IPS-18c (cell line): ENCODE measurements around the gene EZR.

ENCODE experiments used
- H3K4me3 ChIP-seq: 2 replicates; pipeline ENCODE4 v1.7.0; 2013; ENCODE audit warnings: low read depth, mild to moderate bottlenecking, low read length, moderate library complexity; ENCODE audit not compliant: insufficient read depth
- H3K9me3 ChIP-seq: one replicate; pipeline ENCODE4 v1.6.1; 2013; ENCODE audit warnings: mild to moderate bottlenecking, low read length, moderate library complexity; ENCODE audit not compliant: control insufficient read depth, insufficient read depth

Gene EZR

DNA sequence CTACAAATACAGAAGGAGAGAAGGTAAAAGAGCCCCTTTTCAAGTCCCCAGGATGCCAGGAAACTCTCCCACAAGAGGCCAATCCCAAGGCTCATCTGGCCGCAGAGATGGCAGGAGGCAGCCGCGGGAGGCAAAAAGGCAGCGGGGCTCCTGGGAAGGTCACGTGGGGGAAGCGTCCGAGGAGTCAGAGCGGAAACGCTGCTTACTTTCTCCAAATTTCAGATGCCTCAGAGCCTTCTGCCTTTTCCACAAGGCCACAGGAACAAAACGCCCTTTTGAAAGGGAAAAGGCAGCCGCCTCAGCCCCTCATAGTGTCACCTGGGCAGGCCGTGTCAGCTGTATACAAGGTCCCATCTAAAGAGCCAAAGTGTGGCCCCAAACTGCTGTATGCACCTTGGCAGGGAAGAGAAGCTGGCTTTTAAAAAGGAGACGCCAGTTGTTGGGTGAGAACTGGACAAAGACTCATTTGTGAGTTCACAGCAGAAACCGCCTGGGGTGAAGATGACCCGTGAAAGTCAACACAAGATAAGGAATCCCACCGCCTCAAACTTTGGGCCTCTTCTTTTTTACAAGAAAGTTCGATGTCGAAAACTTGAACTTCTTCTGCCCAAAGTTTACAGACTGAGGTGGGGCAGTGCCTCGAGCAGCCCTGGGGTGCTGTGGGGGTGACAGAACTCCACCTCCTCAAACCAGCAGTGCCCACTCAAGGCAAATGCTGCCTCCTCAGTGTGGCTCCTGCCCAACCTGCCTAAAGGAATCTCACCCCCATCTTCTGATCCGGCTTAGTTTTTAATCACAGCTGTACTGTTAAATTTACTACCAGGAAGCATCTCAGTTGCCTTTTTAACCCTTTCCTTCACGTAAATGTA is 45.4 kb downstream of the EZR start:
- no peaks in the 10 kb centered on the region for H3K9me3 ChIP-seq
- no peak overlapping the region for H3K4me3 ChIP-seq

DNA sequence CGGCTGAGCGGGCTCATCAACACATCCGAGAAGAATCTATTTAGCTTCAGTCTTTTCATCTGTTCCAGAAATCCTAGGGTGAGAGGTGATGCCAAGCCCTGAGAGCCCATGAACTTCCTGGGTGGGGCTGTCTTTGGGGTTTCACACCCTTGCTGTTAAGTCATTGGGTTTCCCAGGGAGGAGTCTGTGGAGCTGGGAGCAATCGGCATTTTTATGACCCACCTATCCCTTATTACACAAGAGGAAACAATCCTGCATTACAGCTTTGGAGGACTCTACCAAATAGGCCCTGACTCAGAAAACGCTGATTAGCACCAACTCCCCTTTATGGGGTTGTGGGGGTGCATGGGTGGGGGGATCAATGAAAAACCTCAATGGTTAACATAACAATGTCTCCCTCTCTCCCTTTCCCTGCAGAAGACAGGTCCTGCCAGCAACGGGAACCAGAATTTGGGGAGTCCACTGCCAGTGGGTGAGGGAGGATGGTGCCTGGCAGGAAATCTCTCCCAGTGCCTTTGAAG is 46.3 kb downstream of the EZR start:
- no peaks in the 10 kb centered on the region for H3K9me3 ChIP-seq
- no peak overlapping the region; the same call in 1 of the 2 replicates for H3K4me3 ChIP-seq

DNA sequence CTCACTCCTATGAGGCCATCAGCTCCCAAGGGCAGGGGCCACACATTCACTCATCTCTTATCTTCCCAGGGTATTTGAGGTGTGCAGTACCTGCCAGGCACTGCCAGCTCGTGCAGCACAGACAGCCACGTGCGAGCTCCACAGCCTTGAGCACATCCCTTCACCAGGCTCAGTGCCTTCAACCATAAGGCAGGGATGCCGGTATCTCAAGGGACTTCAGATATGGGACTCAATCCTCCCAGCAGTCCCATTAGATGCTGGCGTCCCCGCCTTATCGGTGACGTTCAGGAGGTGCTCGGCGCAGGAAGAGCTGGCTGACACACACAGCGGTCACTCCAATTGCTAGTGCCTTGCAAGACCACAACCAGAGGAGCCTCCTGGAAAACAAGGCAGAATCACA is 47.0 kb downstream of the EZR start:
- no peak overlapping the region for H3K4me3 ChIP-seq
- no peaks in the 10 kb centered on the region for H3K9me3 ChIP-seq

DNA sequence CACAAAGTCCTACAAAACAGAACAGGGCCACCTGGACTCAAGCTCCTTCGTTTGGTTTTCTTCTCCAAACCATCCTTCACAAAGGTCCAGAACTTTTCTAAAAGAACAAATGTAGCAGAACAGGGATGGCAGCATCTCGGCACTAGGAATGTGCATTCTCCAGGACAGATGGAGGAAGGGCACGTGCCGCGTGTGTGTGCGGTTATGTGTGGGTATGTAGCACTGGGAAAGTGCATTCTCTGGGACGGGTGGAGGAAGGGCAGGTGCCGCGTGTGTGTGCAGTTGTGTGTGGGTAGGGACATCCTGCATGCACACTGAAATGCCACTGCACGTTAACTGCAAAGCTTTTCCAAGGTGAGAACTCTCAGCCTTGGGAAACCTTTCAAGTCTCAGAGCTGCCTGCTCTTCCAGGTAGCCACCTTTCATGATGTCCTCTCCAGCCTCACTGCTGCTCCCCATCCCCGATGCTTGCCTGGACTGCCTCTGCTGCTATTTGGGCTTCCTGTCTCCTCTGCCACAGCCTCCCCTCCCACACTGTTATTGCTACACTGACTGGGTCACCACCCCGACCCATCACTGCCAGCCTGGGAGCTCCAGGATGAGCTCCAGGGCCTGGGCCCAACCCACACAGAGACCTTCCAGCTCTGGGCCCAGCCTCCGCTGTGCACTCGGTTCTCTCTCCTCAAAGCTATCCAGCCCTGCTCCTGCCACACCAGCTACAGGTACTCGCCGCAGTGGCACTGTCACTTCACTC is 47.6 kb downstream of the EZR start:
- no peak overlapping the region for H3K4me3 ChIP-seq
- no peaks in the 10 kb centered on the region for H3K9me3 ChIP-seq

DNA sequence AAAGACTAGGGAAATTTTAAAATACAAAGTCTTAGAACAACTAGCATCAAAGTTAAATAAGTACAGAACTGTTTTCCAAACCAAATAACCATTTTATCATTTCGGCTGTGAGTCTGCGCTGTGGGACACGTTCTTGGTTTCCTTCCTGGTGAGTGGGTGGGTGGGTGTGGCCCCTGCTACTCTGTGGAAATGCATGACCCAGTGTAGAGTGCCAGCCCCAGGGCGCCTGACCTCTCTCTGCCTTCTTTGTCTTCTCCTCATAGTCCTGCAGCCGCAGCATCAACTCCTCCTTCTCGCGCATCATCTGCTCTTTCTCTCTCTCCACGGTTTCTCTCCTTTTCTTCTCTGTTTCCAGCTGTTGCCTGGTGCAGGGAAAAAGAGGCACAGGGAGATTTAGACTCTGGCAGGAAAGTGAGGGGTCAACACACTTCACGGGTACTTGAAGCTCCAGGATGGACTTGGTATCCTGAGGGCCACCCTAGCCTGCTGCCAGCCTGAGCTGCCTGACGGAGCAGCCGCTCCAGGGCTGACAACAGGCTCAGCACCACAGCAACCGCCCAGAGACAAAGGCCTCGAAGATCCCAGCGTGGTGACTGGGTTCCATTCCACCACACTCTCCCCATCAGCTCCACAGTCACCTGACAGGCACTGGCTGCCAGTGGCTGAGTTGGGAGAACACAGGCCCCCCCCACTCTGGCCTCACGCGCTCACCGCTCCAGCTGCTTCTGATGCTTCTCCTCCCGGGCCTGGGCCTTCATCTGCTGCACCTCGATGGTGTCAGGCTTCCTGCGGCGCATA is 48.4 kb downstream of the EZR start:
- no peaks in the 10 kb centered on the region for H3K9me3 ChIP-seq
- no peak overlapping the region for H3K4me3 ChIP-seq

DNA sequence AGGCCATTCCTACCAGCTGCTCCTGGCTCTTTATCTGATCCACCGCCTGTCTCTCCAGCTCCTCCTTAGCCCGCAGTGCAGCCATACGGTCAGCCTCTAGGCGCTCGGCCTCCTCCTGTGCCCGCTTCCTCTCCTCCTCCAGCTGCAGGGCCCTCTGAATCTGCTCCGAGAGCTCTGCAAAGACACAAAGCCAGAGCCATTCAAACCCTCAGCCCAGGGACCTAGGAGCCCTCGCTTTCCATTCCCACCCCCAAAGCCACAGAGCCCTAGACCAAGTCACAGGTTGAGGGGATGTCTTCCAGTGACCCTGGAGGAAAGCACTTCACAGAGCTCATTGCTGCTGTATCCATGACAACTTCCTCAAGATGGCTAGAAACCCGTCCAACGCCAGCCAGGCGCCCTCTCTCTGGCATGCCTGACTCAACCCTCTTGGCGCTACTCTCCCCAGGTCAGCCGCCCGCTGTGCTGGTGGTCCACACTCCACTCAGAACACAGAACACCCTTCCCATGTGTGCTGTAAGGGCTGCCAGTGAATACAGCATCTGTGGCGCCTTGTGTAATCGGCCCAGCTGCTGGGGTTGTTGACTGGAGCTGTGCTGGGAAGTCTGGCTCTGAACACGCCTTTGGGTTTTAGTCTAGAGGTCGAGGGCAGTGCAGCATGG is 49.3 kb downstream of the EZR start:
- Histone ChIP-seq H3K9me3 (no peaks in the 10 kb centered on the region), H3K4me3 (no peak overlapping the region)

DNA sequence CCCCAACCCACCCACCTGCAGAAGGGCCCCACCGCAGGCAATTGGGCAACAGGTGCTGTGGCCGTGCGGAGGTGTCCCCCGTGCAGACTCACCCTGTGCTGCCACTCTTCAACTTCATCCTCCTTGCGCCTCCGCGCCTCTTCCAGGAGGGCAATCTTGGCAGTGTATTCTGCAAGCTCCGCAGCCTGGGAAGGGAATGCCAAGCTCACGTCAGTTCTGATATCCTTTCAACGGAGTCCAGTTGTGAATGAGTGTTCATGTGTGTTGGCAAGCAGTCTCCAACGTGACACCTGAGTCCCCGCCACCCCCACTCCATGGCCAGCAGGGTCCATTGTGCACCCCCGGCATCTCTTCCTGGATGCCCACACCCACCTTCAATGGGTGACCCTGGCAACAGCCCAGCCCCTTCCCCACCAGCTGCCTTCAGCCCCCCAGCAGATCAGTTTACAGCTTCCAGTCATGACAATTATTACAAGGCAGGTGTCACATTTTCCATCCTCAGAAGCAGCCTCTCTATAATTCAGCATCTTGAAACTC is 49.9 kb downstream of the EZR start:
- Histone ChIP-seq H3K9me3 (no peaks in the 10 kb centered on the region), H3K4me3 (no peak overlapping the region)

DNA sequence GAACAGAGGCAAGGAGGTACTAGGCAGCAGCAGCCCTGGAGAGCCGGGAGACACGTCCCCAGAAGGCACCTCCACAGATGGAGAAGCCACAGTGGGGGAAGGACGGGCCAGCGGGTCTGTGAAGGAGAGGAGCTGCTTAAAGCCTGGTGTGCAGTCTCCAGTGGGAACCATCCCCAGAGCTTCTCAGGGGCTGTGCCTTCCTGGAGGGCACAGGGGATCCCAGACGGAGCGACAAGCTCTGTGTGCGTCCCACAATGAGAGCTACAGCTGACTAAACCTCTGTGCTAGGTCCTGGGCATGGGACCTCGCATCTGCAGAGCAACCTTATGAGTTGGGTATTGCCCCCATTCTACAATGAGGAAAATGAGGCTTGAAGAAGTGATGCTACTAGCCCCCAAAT is 50.7 kb downstream of the EZR start:
- Histone ChIP-seq H3K4me3 (no peak overlapping the region), H3K9me3 (no peaks in the 10 kb centered on the region)

DNA sequence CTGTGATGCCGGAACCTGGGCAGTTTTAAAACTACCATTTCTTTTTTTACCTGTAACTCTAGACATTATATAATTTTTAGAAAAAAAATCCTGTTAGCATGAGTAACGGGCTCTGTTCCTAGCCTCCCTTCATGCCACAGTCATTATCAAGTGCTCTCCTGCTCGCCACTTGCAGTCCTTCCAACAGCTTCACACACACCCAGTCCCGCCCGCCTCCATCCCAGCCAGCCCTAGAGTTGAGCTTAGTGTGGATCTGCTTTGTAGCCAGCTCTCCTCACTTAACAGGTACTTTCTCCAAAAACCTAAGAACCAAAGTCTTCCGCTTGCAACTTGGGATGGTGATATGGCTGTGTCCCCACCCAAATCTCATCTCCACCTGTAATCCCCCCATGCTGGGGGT is 51.5 kb downstream of the EZR start:
- H3K9me3 ChIP-seq, result no peaks in the 10 kb centered on the region
- H3K4me3 ChIP-seq, result no peak overlapping the region

DNA sequence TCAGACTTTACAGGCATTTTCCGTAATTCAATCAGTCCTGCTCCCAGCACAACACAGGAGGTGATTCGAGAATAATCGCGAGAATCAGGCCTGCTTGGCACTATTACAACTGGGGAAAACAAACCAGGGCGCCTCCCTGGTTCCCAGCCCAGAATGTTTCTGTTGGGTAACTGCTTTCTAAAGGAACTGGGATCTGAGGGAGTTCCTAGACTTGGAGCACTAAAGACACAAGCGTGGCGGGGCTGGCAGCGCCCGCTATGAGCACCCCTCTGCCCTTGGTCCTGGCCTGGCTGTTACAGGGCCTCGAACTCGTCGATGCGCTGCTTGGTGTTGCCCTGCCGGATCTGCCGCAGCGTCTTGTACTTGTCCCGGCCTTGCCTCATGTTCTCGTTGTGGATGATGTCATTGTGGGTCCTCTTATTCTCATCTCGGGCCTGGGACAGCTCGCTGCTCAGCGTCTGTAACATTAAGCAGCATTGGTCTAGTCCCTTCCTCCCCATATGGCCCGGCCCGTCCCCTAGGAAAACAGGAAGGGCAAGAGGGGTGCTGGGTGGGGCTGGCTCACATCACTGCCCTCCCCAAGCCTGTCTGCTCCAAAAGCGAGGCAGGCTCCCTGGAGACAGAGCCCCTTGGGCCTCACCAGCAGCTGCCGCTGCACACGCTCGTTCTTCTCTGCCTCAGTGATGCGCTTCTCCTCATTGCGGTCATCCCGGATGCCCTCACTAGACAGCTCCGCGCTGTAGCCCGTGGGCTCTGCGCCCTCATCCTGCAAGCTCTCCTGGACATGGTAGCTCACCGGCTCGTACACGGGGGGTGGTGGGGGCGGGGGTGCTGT is 52.3 kb downstream of the EZR start:
- Histone ChIP-seq H3K9me3 (no peaks in the 10 kb centered on the region), H3K4me3 (no peak overlapping the region)

DNA sequence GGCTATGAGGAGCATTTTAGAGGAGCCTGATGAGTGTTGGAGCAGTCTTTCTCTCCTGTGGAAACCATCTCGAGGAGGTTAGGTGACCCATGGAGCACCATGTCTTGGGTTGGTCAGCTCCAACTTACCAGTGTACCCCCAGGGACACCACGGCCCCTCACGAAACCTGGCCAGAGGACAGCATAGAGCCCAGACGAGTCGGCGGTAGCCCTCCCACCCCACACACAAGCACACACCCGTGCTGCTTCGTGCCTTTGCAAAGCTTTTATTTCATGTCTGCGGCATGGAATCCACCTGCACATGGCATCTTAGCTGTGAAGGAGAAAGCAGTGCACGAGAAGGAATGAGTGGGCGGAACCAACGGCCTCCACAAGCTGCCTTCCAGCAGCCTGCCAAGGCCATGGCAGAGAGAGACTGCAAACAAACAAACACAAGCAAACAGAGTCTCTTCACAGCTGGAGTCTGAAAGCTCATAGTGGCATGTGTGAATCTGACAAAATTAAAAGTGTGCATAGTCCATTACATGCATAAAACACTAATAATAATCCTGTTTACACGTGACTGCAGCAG is 53.6 kb downstream of the EZR start:
- Histone ChIP-seq H3K4me3 (no peak overlapping the region), H3K9me3 (no peaks in the 10 kb centered on the region)

DNA sequence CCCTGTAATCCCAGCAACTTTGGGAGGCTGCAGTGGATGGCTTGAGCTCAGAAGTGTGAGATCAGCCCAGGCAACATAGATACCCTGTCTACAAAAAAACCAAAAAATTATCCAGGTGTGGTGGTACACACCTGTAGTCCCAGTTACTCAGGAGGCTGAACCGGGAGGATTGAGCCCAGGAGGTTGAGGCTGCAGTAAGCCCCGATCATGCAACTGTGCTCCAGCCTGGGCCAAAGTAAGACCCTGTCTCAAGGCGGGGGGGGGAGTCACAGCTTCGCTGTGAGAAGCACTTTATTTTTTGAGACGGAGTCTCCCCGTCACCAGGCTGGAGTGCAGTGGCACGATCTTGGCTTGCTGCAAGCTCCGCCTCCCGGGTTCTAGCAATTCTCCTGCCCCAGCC is 54.2 kb downstream of the EZR start:
- Histone ChIP-seq H3K4me3 (no peak overlapping the region), H3K9me3 (no peaks in the 10 kb centered on the region)

DNA sequence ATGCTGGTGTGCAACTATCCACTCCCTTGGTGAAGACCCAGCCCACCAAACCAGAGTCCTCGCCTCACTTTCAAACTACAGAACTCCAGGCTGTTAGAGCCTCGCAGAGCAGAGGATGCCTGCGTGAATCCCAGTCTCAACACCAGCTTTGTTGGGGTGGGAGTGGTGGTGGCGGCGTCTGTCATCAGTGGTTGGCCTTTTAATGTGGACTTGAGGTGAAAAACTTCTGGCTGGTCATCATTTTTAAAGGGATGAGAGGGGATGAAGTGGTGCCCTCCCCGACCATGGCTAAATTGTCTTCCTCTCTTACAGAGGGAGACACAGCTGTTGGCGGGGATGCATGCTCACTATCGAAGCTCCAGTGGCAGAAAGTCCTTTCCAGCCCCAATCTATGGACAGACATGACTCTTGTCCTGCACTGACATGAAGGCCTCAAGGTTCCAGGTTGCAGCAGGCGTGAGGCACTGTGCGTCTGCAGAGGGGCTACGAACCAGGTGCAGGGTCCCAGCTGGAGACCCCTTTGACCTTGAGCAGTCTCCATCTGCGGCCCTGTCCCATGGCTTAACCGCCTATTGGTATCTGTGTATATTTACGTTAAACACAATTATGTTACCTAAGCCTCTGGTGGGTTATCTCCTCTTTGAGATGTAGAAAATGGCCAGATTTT is 54.9 kb downstream of the EZR start:
- H3K4me3 ChIP-seq, result no peak overlapping the region
- no peaks in the 10 kb centered on the region for H3K9me3 ChIP-seq

DNA sequence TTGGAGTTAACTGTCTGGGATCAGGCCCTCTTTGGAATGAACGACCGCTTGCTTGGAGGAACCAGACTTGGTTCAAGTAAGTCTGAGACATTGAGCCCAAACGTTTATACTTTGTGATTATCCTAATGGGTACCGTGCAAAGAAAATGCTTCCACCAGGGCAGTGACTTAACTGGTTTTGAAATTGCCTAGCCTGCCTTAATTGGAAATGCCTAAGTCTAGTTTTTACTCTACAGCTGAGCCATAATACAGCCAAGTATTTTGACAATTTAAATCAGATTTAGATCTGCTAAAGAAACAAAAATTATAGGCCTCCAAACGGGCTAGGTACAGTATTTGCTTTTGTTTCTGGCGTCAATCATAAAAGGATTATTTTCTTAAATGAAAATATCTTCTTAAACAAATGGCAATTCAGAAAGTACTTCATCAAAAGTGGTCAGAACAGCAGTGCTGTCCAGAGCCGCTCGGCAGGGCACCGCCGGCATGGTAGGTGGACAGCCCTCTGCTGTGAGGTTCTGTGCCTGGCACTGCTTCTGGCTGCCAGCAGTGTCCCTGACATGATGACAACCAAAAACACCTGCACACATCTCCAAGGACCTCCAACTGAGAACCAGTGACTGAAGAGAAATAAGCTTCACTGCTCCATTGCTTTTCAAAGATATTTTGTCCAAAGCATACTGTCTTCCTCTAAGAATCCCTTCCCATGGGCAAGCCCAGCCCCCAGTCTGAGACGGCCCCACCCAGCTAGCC is 55.6 kb downstream of the EZR start:
- Histone ChIP-seq H3K4me3 (no peak overlapping the region), H3K9me3 (no peaks in the 10 kb centered on the region)
